GM12878 (cell line): ENCODE data around the gene TEX51. TPM values are rescaled to one million over a fixed set of nuclear protein-coding genes. Genes with fewer than 3 reads are reported as not detected.

ENCODE experiments used
- ATAC-seq: fragments of 200-7000 bp; cut with Tn5 transposase; 3 replicates; pipeline ENCODE4 v1.9.1; 2020; ENCODE audit warnings: mild to moderate bottlenecking, moderate library complexity
- BruUV-seq: library from RNA; stranded (reverse); fragments of 400-500 nt; replicated peaks from 2 replicates; lab custom pipeline; 2021; lab: Mats Ljungman, UMichigan
- CTCF ChIA-PET: fragments of 300-600 bp; sonication (Branson Sonifier 250); formaldehyde crosslinking; extraction: SDS; loops from one replicate; lab custom pipeline; 2021; ENCODE audit warnings: inconsistent platforms; lab: Yijun Ruan, JAX
- POLR2A ChIA-PET: fragments of 350-600 bp; formaldehyde crosslinking; extraction: SDS; loops from one replicate; lab custom pipeline; 2021; ENCODE audit warnings: inconsistent platforms; lab: Charles Lee
- RAD21 ChIA-PET: fragments of 300-600 bp; sonication (Branson Sonifier 250); formaldehyde crosslinking; loops from one replicate; lab custom pipeline; 2023; ENCODE audit warnings: antibody characterized with exemption; ENCODE audit not compliant: unreplicated experiment; lab: Charles Lee
- SMC1A ChIA-PET: fragments of 300-600 bp; sonication (Branson Sonifier 250); formaldehyde crosslinking; loops from one replicate; lab custom pipeline; 2023; ENCODE audit not compliant: unreplicated experiment, uncharacterized antibody; lab: Charles Lee
- DNase-seq: peaks from one replicate; pipeline ENCODE4 v3.0.0-alpha.2; 2011; ENCODE audit warnings: low read depth, low spot score
- FAIRE-seq: peaks from 3 replicates; lab custom pipeline; 2011; peaks lifted over from hg19 to GRCh38; lab: Jason Lieb, UNC
- H2AFZ ChIP-seq: 2 replicates; pipeline ENCODE4 v1.6.0; 2011; ENCODE audit warnings: low read depth, low read length, control low read depth; ENCODE audit not compliant: control insufficient read depth
- H3K27ac ChIP-seq: 2 replicates; pipeline ENCODE4 v1.5.1; 2011; ENCODE audit warnings: control low read depth; ENCODE audit not compliant: control insufficient read depth, insufficient read depth
- H3K27me3 ChIP-seq, 2 experiments: replicated peaks in 1 of 2; 2 replicates each; pipeline versions ENCODE4 v1.6.0 to v1.6.1; 2011; ENCODE audit warnings: low read length in 1 of 2; ENCODE audit not compliant: control insufficient read depth in 2 of 2, insufficient read depth in 2 of 2
- H3K36me3 ChIP-seq, 2 experiments: 2 replicates each; pipeline ENCODE4 v1.5.1; 2011; ENCODE audit warnings: low read length in 1 of 2; ENCODE audit not compliant: control insufficient read depth in 2 of 2, insufficient read depth in 2 of 2
- H3K4me1 ChIP-seq: 2 replicates; pipeline ENCODE4 v1.6.1; 2011; ENCODE audit warnings: mild to moderate bottlenecking, low read length, moderate library complexity, mixed read lengths; ENCODE audit not compliant: control insufficient read depth, insufficient read depth
- H3K4me2 ChIP-seq: 2 replicates; pipeline ENCODE4 v1.6.0; 2011; ENCODE audit warnings: control low read depth; ENCODE audit not compliant: control insufficient read depth, insufficient read depth
- H3K4me3 ChIP-seq: fragments of 200-600 bp; sonication (generic); 2 replicates; pipeline ENCODE4 v1.5.1; 2016
- H3K79me2 ChIP-seq: 2 replicates; pipeline ENCODE4 v1.6.0; 2011; ENCODE audit warnings: low read length; ENCODE audit not compliant: control insufficient read depth, insufficient read depth
- H3K9ac ChIP-seq: 2 replicates; pipeline ENCODE4 v1.8.0; 2011; ENCODE audit warnings: low read length, control low read depth, mixed read lengths; ENCODE audit not compliant: control insufficient read depth, insufficient read depth
- H3K9me3 ChIP-seq: replicated peaks from 3 replicates; pipeline ENCODE4 v1.5.1; 2011; ENCODE audit warnings: mild to moderate bottlenecking, low read length; ENCODE audit not compliant: control insufficient read depth, insufficient read depth
- H4K20me1 ChIP-seq: 2 replicates; pipeline ENCODE4 v1.6.0; 2011; ENCODE audit not compliant: control insufficient read depth, insufficient read depth
- CTCF ChIP-seq, 3 experiments: IDR thresholded peaks in 2 of 3; conservative IDR thresholded peaks in 1 of 3; 2 replicates each; pipeline ENCODE4 v1.5.1; 2011; ENCODE audit warnings: low read depth in 3 of 3, low read length in 3 of 3, mild to moderate bottlenecking in 3 of 3, control low read depth in 2 of 3, moderate library complexity in 2 of 3, inconsistent platforms in 1 of 3, mixed read lengths in 1 of 3; ENCODE audit not compliant: control insufficient read depth in 2 of 3, insufficient read depth in 1 of 3; ENCODE audit errors: extremely low read depth in 1 of 3
- IRF3 ChIP-seq: fragments of 450-650 bp; IDR thresholded peaks from 2 replicates; pipeline ENCODE4 v1.6.1; 2014; ENCODE audit warnings: mild to moderate bottlenecking
- WGBS: methylation state at CpG from one replicate; pipeline ENCODE4 v1.1.6; 2016; ENCODE audit warnings: low lambda C conversion rate; ENCODE audit not compliant: insufficient replicate concordance, insufficient coverage; ENCODE audit errors: missing lambda C conversion rate; 5-methylcytosine and 5-hydroxymethylcytosine counted together
- in situ Hi-C: fragments of 300-500 bp; cut with MboI; formaldehyde crosslinking; loops from 9 replicates; pipeline ENCODE4 v1.14.3; 2018; ENCODE audit warnings: mixed read lengths
- intact Hi-C: fragments of 100-400 bp; cut with micrococcal nuclease; formaldehyde crosslinking; loops from one replicate; pipeline ENCODE4 v1.14.2; 2022; ENCODE audit not compliant: unreplicated experiment
- polyA plus RNA-seq, 11 experiments: library from polyadenylated mRNA; depleted of rRNA in 4 of 11; unstranded in 6 of 11; stranded (reverse) in 5 of 11; fragments of >200 nt; fragmentation: Nextera tagmentation in 4 of 11; fragmentation: Illumina TruSeq in 1 of 11; extraction: Ambion mirVana in 4 of 11; extraction: Trizol in 1 of 11; gene quantifications; 1 replicate in 1 of 11; 2 replicates in 10 of 11; pipeline versions ENCODE4 v1.2.1 to v1.2.3, GENCODE V29; 2011 to 2016; ENCODE audit warnings: inconsistent platforms in 2 of 11, missing spikeins in 2 of 11, low read depth in 1 of 11
- total RNA-seq, 4 experiments: library from RNA; depleted of rRNA in 3 of 4; stranded (reverse); fragments of >200 nt in 3 of 4; fragmentation: Illumina TruSeq in 1 of 4; extraction: Trizol in 1 of 4; gene quantifications; 2 replicates each; pipeline versions ENCODE4 v1.2.1 to v1.2.3, GENCODE V29; 2013 to 2021

The TEX51 gene
- total and polyA plus RNA-seq, 10 of the 15 experiments (the other 5 are each of a cell fraction or from before 2014, with no cell fraction given): not detected

- no peak for DNase-seq
- ChIA-PET SMC1A (interaction anchor here (0.7 kb wide), 1 partner anchor 272 kb away, joined by 3 read pairs; no protein-coding TSS in a partner anchor), CTCF (interaction anchor here (1.1 kb wide), 1 partner anchor 83 kb away, joined by 7 read pairs; no protein-coding TSS in a partner anchor), RAD21 (no interaction called here), POLR2A (no interaction called here)
- Histone ChIP-seq H3K4me3 (no peak overlapping the region), H3K4me2 (no peak overlapping the region), H3K9me3 (no peaks in the 10 kb centered on the region), H3K9ac (no peak overlapping the region), H2AFZ (no peak overlapping the region), H3K79me2 (no peaks in the 10 kb centered on the region), H3K27me3 (peaks cover 0 to 1% of the 10 kb centered on the region in 2 experiments; a peak in 2 of 4 replicates), H4K20me1 (no peaks in the 10 kb centered on the region), H3K27ac (no peak overlapping the region), H3K4me1 (no peaks in the 10 kb centered on the region), H3K36me3 (no peaks in the 10 kb centered on the region)
- intact Hi-C loops (loop anchor here (10.0 kb wide), 1 partner anchor 167 kb away; no protein-coding TSS in a partner anchor), in situ Hi-C loops (no loop called here)
- no peak for TF ChIP-seq IRF3
- ATAC-seq: no peak
- no TSS peak for BruUV-seq
- no peak for FAIRE-seq
- 40% methylated on average over 6 of the region's 6 CpGs for WGBS
These were observed 10.6 kb upstream of the TEX51 start for GRCh38 chr2:126888046-126888445.

- ChIA-PET POLR2A (no interaction called here), RAD21 (no interaction called here), CTCF (interaction anchor here (0.9 kb wide), 1 partner anchor 83 kb away, joined by 4 read pairs; no protein-coding TSS in a partner anchor), SMC1A (no interaction called here)
- Histone ChIP-seq H2AFZ (no peak overlapping the region), H3K4me2 (no peak overlapping the region), H3K27me3 (peaks cover 0 to 1% of the 10 kb centered on the region in 2 experiments; a peak in 2 of 4 replicates), H3K9ac (no peak overlapping the region), H4K20me1 (no peaks in the 10 kb centered on the region), H3K4me1 (no peaks in the 10 kb centered on the region), H3K79me2 (no peaks in the 10 kb centered on the region), H3K4me3 (no peak overlapping the region), H3K9me3 (no peaks in the 10 kb centered on the region), H3K36me3 (no peaks in the 10 kb centered on the region), H3K27ac (no peak overlapping the region)
- TF ChIP-seq CTCF (IDR thresholded peaks at IDR 0.05 in 2 of 3, conservative IDR thresholded peaks at IDR 0.05 in 1 of 3; ENCODE audit: control insufficient read depth in 2 of 3, extremely low read depth in 1 of 3, insufficient read depth in 1 of 3, low read depth in 3 of 3, low read length in 3 of 3): no peak
- in situ Hi-C loops (no loop called here), intact Hi-C loops (loop anchor here (10.0 kb wide), 1 partner anchor 166 kb away; no protein-coding TSS in a partner anchor)
- BruUV-seq: no TSS peak
- DNase-seq (no peak), ATAC-seq (no peak), FAIRE-seq (no peak)
- WGBS: 13% methylated on average over 9 of the region's 9 CpGs
These were observed 9.6 kb upstream of the TEX51 start for GRCh38 chr2:126889071-126889470.
